HepG2 (cell line): ENCODE measurements around the gene SESN2. TPM values are rescaled to one million over a fixed set of nuclear protein-coding genes. Genes with fewer than 3 reads are reported as not detected.

Experiments
- ATF5 ChIP-seq: sonication (generic); formaldehyde crosslinking; IDR thresholded peaks from 2 replicates; pipeline ENCODE4 v1.4.0; 2020; ENCODE audit warnings: mild to moderate bottlenecking, low read depth, missing genetic modification reagents
- CEBPG ChIP-seq: IDR thresholded peaks from 2 replicates; pipeline ENCODE4 v1.6.1; 2016
- FOXK1 ChIP-seq: sonication (generic); formaldehyde crosslinking; IDR thresholded peaks from 2 replicates; pipeline ENCODE4 v1.4.0; 2020; ENCODE audit warnings: low read depth, missing genetic modification reagents, borderline replicate concordance
- KDM5A ChIP-seq: fragments of 200-600 bp; sonication (generic); IDR thresholded peaks from 2 replicates; pipeline ENCODE4 v1.7.0; 2018; ENCODE audit warnings: antibody characterized with exemption, mild to moderate bottlenecking, low read length, borderline replicate concordance
- SRY ChIP-seq: sonication (generic); formaldehyde crosslinking; IDR thresholded peaks from 2 replicates; pipeline ENCODE4 v1.8.0; 2022; ENCODE audit warnings: mild to moderate bottlenecking, missing genetic modification reagents
- THAP9 ChIP-seq: sonication (generic); formaldehyde crosslinking; IDR thresholded peaks from 2 replicates; pipeline ENCODE4; 2020; ENCODE audit warnings: missing genetic modification reagents, mild to moderate bottlenecking, borderline replicate concordance
- TRIM22 ChIP-seq: fragments of 450-650 bp; IDR thresholded peaks from 2 replicates; pipeline ENCODE4 v1.6.1; 2017
- UBTF ChIP-seq: sonication (generic); formaldehyde crosslinking; IDR thresholded peaks from 2 replicates; pipeline ENCODE4 v1.4.0; 2020; ENCODE audit warnings: mild to moderate bottlenecking, missing genetic modification reagents
- YEATS4 ChIP-seq: sonication (generic); formaldehyde crosslinking; IDR thresholded peaks from 2 replicates; pipeline ENCODE4 v1.4.0; 2020; ENCODE audit warnings: missing genetic modification reagents, borderline replicate concordance
- ZNF407 ChIP-seq: sonication (generic); formaldehyde crosslinking; IDR thresholded peaks from one replicate; pipeline ENCODE4 v1.5.1; 2020; ENCODE audit warnings: mild to moderate bottlenecking, missing genetic modification reagents; ENCODE audit errors: not compliant biosample characterization
- ZNF557 ChIP-seq: sonication (generic); formaldehyde crosslinking; IDR thresholded peaks from 2 replicates; pipeline ENCODE4 v1.4.0; 2020; ENCODE audit warnings: missing genetic modification reagents
- ZNF776 ChIP-seq: sonication (generic); formaldehyde crosslinking; IDR thresholded peaks from 2 replicates; pipeline ENCODE4 v1.4.0; 2020; ENCODE audit warnings: mild to moderate bottlenecking, missing genetic modification reagents
- ZNF878 ChIP-seq: sonication (generic); formaldehyde crosslinking; IDR thresholded peaks from 2 replicates; pipeline ENCODE4 v1.8.1; 2023; ENCODE audit warnings: mild to moderate bottlenecking, missing genetic modification reagents, moderate library complexity
- polyA plus RNA-seq, 8 experiments: library from polyadenylated mRNA; depleted of rRNA in 3 of 8; stranded (reverse) in 7 of 8; unstranded in 1 of 8; fragments of >200 nt; fragmentation: Illumina TruSeq in 4 of 8; extraction: Trizol in 4 of 8; gene quantifications; 2 replicates each; pipeline versions ENCODE4 v1.2.1 to v1.2.3, GENCODE V29; 2011 to 2016; ENCODE audit warnings: low read depth in 4 of 8, missing spikeins in 1 of 8, mixed read lengths in 1 of 8; ENCODE audit not compliant: insufficient read depth in 1 of 8
- total RNA-seq, 5 experiments: library from RNA; depleted of rRNA; stranded (reverse); fragments of >200 nt; fragmentation: Illumina TruSeq; extraction: Trizol; gene quantifications; 2 replicates each; pipeline ENCODE4 v1.2.3, GENCODE V29; 2016; ENCODE audit warnings: low read depth in 1 of 5

The SESN2 gene
- total and polyA plus RNA-seq, 2 of the 13 experiments (the other 11 are each of a cell fraction or from before 2014, with no cell fraction given), result 13.2 to 19.1 TPM

- peak; percentile 62; the same call in 1 of the 2 replicates for TF ChIP-seq THAP9 (CRISPR knock-in tag)
- no peak for TF ChIP-seq ATF5
- TF ChIP-seq SRY (CRISPR knock-in tag), result no peak; the same call in 1 of the 2 replicates
- peak; percentile 40; the same call in 1 of the 2 replicates for TF ChIP-seq FOXK1
- TF ChIP-seq ZNF878 (CRISPR knock-in tag), result no peak
- peak; percentile 96 for TF ChIP-seq KDM5A
- peak; percentile 60 for TF ChIP-seq ZNF407 (CRISPR knock-in tag)
- no peak for TF ChIP-seq ZNF557 (CRISPR knock-in tag)
- no peak for TF ChIP-seq TRIM22
- no peak for TF ChIP-seq YEATS4 (CRISPR knock-in tag)
- peak; percentile 58; the same call in 1 of the 2 replicates for TF ChIP-seq UBTF
- TF ChIP-seq CEBPG, result no peak
- TF ChIP-seq ZNF776 (CRISPR knock-in tag), result peak; percentile 75; the same call in 1 of the 2 replicates
Measured at GRCh38 chr1:28232558-28233263, 26.6 kb upstream of the SESN2 start, which contains the start of gene DNAJC8 (continued).
